ENCODE results near the gene BMP8A.

The BMP8A gene

DNA sequence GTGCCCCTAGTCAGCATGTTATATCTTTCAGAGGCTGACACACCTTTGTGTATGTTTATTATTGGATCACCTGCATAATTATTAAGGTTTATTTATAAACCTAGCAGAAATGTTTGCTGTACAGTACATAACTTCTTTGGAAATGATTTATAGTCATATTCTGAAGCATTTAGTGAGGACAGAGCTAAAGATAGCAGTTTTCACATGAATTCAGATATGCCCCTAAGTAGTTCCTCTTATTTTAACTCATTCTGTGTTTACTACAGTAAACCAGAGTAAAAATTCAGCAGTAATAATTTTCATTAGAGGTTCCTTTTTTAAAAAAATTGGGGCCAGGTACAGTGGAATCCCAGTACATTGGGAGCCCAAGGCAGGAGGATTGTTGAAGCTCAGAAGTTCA, 21.4 kb upstream of the BMP8A start:
- H3K9me3 ChIP-seq (ENCODE audit: control insufficient read depth, insufficient read depth, low read depth, low read length): no peaks in the 10 kb centered on the region
- TF ChIP-seq ZNF140 (tag by site-specific recombination; IDR thresholded peaks at IDR 0.05) (no peak), ZNF48 (tag by site-specific recombination; IDR thresholded peaks at IDR 0.05) (no peak), ZNF175 (tag by site-specific recombination; IDR thresholded peaks at IDR 0.05) (no peak), ZNF423 (tag by site-specific recombination; IDR thresholded peaks at IDR 0.05) (no peak), ZNF629 (tag by site-specific recombination; IDR thresholded peaks at IDR 0.05) (no peak), MYNN (tag by site-specific recombination; IDR thresholded peaks at IDR 0.05; ENCODE audit: borderline replicate concordance) (no peak), WT1 (tag by site-specific recombination; IDR thresholded peaks at IDR 0.05) (no peak), BCL11A (tag by site-specific recombination; IDR thresholded peaks at IDR 0.05; ENCODE audit: low read depth) (no peak), ZNF473 (tag by site-specific recombination; IDR thresholded peaks at IDR 0.05) (no peak), ZNF433 (tag by site-specific recombination; IDR thresholded peaks at IDR 0.05; ENCODE audit: low read depth) (no peak), ZNF585B (tag by site-specific recombination; IDR thresholded peaks at IDR 0.05) (no peak), GLI4 (tag by site-specific recombination; IDR thresholded peaks at IDR 0.05) (no peak), ZNF707 (tag by site-specific recombination; IDR thresholded peaks at IDR 0.05) (no peak), ZNF138 (tag by site-specific recombination; IDR thresholded peaks at IDR 0.05; ENCODE audit: borderline replicate concordance) (no peak)
- TF ChIP-seq, protein P1, sequence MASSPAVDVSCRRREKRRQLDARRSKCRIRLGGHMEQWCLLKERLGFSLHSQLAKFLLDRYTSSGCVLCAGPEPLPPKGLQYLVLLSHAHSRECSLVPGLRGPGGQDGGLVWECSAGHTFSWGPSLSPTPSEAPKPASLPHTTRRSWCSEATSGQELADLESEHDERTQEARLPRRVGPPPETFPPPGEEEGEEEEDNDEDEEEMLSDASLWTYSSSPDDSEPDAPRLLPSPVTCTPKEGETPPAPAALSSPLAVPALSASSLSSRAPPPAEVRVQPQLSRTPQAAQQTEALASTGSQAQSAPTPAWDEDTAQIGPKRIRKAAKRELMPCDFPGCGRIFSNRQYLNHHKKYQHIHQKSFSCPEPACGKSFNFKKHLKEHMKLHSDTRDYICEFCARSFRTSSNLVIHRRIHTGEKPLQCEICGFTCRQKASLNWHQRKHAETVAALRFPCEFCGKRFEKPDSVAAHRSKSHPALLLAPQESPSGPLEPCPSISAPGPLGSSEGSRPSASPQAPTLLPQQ (tag by site-specific recombination; IDR thresholded peaks at IDR 0.05): no peak
- TF ChIP-seq, protein P2, sequence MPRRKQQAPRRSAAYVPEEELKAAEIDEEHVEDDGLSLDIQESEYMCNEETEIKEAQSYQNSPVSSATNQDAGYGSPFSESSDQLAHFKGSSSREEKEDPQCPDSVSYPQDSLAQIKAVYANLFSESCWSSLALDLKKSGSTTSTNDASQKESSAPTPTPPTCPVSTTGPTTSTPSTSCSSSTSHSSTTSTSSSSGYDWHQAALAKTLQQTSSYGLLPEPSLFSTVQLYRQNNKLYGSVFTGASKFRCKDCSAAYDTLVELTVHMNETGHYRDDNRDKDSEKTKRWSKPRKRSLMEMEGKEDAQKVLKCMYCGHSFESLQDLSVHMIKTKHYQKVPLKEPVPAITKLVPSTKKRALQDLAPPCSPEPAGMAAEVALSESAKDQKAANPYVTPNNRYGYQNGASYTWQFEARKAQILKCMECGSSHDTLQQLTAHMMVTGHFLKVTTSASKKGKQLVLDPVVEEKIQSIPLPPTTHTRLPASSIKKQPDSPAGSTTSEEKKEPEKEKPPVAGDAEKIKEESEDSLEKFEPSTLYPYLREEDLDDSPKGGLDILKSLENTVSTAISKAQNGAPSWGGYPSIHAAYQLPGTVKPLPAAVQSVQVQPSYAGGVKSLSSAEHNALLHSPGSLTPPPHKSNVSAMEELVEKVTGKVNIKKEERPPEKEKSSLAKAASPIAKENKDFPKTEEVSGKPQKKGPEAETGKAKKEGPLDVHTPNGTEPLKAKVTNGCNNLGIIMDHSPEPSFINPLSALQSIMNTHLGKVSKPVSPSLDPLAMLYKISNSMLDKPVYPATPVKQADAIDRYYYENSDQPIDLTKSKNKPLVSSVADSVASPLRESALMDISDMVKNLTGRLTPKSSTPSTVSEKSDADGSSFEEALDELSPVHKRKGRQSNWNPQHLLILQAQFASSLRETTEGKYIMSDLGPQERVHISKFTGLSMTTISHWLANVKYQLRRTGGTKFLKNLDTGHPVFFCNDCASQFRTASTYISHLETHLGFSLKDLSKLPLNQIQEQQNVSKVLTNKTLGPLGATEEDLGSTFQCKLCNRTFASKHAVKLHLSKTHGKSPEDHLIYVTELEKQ (tag by site-specific recombination; IDR thresholded peaks at IDR 0.05; ENCODE audit: borderline replicate concordance): no peak
- TF ChIP-seq, protein P3, sequence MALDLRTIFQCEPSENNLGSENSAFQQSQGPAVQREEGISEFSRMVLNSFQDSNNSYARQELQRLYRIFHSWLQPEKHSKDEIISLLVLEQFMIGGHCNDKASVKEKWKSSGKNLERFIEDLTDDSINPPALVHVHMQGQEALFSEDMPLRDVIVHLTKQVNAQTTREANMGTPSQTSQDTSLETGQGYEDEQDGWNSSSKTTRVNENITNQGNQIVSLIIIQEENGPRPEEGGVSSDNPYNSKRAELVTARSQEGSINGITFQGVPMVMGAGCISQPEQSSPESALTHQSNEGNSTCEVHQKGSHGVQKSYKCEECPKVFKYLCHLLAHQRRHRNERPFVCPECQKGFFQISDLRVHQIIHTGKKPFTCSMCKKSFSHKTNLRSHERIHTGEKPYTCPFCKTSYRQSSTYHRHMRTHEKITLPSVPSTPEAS (tag by site-specific recombination; IDR thresholded peaks at IDR 0.05): no peak
- TF ChIP-seq, protein P4, sequence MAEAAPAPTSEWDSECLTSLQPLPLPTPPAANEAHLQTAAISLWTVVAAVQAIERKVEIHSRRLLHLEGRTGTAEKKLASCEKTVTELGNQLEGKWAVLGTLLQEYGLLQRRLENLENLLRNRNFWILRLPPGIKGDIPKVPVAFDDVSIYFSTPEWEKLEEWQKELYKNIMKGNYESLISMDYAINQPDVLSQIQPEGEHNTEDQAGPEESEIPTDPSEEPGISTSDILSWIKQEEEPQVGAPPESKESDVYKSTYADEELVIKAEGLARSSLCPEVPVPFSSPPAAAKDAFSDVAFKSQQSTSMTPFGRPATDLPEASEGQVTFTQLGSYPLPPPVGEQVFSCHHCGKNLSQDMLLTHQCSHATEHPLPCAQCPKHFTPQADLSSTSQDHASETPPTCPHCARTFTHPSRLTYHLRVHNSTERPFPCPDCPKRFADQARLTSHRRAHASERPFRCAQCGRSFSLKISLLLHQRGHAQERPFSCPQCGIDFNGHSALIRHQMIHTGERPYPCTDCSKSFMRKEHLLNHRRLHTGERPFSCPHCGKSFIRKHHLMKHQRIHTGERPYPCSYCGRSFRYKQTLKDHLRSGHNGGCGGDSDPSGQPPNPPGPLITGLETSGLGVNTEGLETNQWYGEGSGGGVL (tag by site-specific recombination; IDR thresholded peaks at IDR 0.05): no peak
- H3K27ac ChIP-seq (ENCODE audit: extremely low read depth, low read depth, low read length): no peak overlapping the region
- H3K4me3 ChIP-seq (ENCODE audit: low read depth, low read length): no peak overlapping the region
- CTCF ChIA-PET: interaction anchor here (0.5 to 0.7 kb wide), 2 partner anchors 167 to 198 kb away, joined by 3 read pairs; no protein-coding TSS in a partner anchor
- peaks cover 12 to 90% of the 10 kb centered on the region in 2 experiments for H3K36me3 ChIP-seq (ENCODE audit: control insufficient read depth in 2 of 2, insufficient read depth in 1 of 2, low read length in 2 of 2)
- POLR2A ChIA-PET: no interaction called here
- no peaks in the 10 kb centered on the region for H3K4me1 ChIP-seq (ENCODE audit: control insufficient read depth, insufficient read depth, low read length)

DNA sequence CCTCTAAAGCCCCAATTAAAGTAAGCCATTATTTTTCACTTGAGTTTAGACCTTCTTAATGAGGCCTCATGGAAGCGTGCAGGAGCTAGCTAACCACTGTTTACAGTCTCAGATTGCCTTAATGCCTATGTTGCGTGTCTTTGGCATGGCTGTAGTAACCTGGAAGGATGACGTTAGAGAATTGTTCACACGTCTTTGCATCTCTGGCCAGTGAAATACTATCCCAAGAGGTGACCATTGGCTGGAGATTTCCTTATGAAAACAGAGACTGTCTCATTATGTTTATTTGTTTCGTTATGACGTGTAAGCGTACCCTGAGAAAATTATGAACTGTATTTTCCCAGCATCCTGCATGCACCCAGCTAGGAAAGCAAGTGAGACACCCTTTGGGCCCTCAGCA, 18.6 kb upstream of the BMP8A start:
- ChIA-PET CTCF (interaction anchor here (0.6 to 1.0 kb wide), 5 partner anchors 66 to 575 kb away, joined by 3 to 6 read pairs (median 3); no protein-coding TSS in a partner anchor), POLR2A (no interaction called here)
- Histone ChIP-seq H3K4me1 (ENCODE audit: control insufficient read depth, insufficient read depth, low read length) (no peaks in the 10 kb centered on the region), H3K27ac (ENCODE audit: extremely low read depth, low read depth, low read length) (no peak overlapping the region), H3K36me3 (ENCODE audit: control insufficient read depth in 2 of 2, insufficient read depth in 1 of 2, low read length in 2 of 2) (peaks cover 18 to 71% of the 10 kb centered on the region in 2 experiments; a peak in 2 of 3 replicates), H3K4me3 (ENCODE audit: low read depth, low read length) (no peak overlapping the region), H3K9me3 (ENCODE audit: control insufficient read depth, insufficient read depth, low read depth, low read length) (no peaks in the 10 kb centered on the region)
- TF ChIP-seq ZNF2 (tag by site-specific recombination; IDR thresholded peaks at IDR 0.05) (no peak), MZF1 (tag by site-specific recombination; IDR thresholded peaks at IDR 0.05; ENCODE audit: borderline replicate concordance) (no peak), GLIS1 (tag by site-specific recombination; IDR thresholded peaks at IDR 0.05) (no peak), ZNF76 (tag by site-specific recombination; IDR thresholded peaks at IDR 0.05; ENCODE audit: borderline replicate concordance, low read depth) (no peak)

Measured in HEK293 (cell line).